Ishikawa (cell line): Measurements from ENCODE around the gene ANO6.

Experiments
- CEBPB ChIP-seq: IDR thresholded peaks from 2 replicates; pipeline ENCODE4 v1.6.1; 2012
- CREB1 ChIP-seq: IDR thresholded peaks from 2 replicates; pipeline ENCODE4 v1.6.1; 2012; ENCODE audit warnings: low read depth
- EGR1 ChIP-seq: IDR thresholded peaks from 2 replicates; pipeline ENCODE4 v1.6.1; 2012
- EP300 ChIP-seq: IDR thresholded peaks from 2 replicates; pipeline ENCODE4 v1.6.1; 2012; ENCODE audit warnings: borderline replicate concordance
- FOXM1 ChIP-seq: IDR thresholded peaks from 2 replicates; pipeline ENCODE4 v1.6.1; 2012; ENCODE audit warnings: low read depth, borderline replicate concordance
- NFIC ChIP-seq: IDR thresholded peaks from 2 replicates; pipeline ENCODE4 v1.6.1; 2012
- RAD21 ChIP-seq: IDR thresholded peaks from 2 replicates; pipeline ENCODE4 v1.6.1; 2012; ENCODE audit warnings: low read depth
- TAF1 ChIP-seq: IDR thresholded peaks from 2 replicates; pipeline ENCODE4 v1.6.1; 2012; ENCODE audit warnings: low read depth, mild to moderate bottlenecking
- TCF12 ChIP-seq: IDR thresholded peaks from 2 replicates; pipeline ENCODE4 v1.6.1; 2012; ENCODE audit warnings: low read depth
- TEAD4 ChIP-seq: IDR thresholded peaks from 2 replicates; pipeline ENCODE4 v1.6.1; 2012
- YY1 ChIP-seq: IDR thresholded peaks from 2 replicates; pipeline ENCODE4 v1.6.1; 2012; ENCODE audit warnings: low read depth
- ZBTB7A ChIP-seq: IDR thresholded peaks from 2 replicates; pipeline ENCODE4 v1.6.1; 2012; ENCODE audit warnings: low read depth
- TF ChIP-seq, protein P1 (sequence below): IDR thresholded peaks from 2 replicates; pipeline ENCODE4 v1.6.1; 2012
- TF ChIP-seq, protein P2 (sequence below): IDR thresholded peaks from 2 replicates; pipeline ENCODE4 v1.6.1; 2012; ENCODE audit warnings: low read depth, mild to moderate bottlenecking
- TF ChIP-seq, protein P3 (sequence below): IDR thresholded peaks from 2 replicates; pipeline ENCODE4 v1.6.1; 2012

ANO6 gene

DNA sequence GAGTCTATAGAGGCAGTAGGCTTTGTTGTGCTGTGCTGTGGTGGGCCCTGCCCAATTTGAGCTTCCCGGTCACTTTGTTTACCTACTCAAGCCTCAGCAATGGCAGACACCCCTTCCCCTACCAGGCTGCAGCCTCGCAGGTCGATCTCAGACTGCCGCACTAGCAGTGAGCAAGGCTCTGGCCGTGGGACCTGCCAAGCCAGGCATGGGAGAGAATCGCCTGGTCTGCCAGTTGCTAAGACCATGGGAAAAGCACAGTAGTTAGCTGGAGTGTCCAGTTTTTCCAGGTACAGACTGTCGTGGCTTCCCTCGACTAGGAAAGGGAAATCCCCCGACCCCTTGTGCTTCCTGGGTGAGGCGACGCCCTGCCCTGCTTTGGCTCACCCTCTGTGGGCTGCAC, 26.3 kb downstream of the ANO6 start:
- no peak for TF ChIP-seq TAF1
- no peak for TF ChIP-seq EGR1
- no peak for TF ChIP-seq CREB1
- no peak for TF ChIP-seq TCF12
- TF ChIP-seq, protein P1, sequence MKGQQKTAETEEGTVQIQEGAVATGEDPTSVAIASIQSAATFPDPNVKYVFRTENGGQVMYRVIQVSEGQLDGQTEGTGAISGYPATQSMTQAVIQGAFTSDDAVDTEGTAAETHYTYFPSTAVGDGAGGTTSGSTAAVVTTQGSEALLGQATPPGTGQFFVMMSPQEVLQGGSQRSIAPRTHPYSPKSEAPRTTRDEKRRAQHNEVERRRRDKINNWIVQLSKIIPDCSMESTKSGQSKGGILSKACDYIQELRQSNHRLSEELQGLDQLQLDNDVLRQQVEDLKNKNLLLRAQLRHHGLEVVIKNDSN, result no peak
- TF ChIP-seq EP300, result no peak
- TF ChIP-seq, protein P2, sequence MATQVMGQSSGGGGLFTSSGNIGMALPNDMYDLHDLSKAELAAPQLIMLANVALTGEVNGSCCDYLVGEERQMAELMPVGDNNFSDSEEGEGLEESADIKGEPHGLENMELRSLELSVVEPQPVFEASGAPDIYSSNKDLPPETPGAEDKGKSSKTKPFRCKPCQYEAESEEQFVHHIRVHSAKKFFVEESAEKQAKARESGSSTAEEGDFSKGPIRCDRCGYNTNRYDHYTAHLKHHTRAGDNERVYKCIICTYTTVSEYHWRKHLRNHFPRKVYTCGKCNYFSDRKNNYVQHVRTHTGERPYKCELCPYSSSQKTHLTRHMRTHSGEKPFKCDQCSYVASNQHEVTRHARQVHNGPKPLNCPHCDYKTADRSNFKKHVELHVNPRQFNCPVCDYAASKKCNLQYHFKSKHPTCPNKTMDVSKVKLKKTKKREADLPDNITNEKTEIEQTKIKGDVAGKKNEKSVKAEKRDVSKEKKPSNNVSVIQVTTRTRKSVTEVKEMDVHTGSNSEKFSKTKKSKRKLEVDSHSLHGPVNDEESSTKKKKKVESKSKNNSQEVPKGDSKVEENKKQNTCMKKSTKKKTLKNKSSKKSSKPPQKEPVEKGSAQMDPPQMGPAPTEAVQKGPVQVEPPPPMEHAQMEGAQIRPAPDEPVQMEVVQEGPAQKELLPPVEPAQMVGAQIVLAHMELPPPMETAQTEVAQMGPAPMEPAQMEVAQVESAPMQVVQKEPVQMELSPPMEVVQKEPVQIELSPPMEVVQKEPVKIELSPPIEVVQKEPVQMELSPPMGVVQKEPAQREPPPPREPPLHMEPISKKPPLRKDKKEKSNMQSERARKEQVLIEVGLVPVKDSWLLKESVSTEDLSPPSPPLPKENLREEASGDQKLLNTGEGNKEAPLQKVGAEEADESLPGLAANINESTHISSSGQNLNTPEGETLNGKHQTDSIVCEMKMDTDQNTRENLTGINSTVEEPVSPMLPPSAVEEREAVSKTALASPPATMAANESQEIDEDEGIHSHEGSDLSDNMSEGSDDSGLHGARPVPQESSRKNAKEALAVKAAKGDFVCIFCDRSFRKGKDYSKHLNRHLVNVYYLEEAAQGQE, result no peak
- no peak for TF ChIP-seq NFIC
- TF ChIP-seq ZBTB7A, result no peak
- no peak for TF ChIP-seq FOXM1

DNA sequence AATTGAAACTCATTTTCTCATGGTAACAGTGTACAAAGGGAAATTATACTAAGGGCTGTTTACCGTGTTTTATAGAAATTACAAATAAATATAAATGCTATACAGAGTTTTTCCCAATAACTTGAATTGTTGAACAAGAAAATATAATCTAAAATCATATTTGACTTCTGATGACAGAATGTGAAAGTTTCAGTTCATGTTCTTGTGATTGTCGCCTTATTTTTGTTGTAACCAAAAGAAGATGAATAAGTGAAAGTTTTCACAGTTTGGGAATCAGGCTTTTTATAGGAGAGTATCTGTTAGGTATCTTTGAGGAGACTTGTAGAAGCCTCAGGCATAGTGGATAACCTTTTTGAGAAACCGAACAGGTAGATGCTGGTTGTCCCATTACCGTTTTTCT, 28.1 kb downstream of the ANO6 start:
- TF ChIP-seq TCF12, result no peak
- no peak for TF ChIP-seq TEAD4
- no peak for TF ChIP-seq EGR1
- TF ChIP-seq CREB1, result no peak
- TF ChIP-seq TAF1, result no peak
- no peak for TF ChIP-seq FOXM1
- TF ChIP-seq ZBTB7A, result no peak
- no peak for TF ChIP-seq YY1
- TF ChIP-seq, protein P1, result no peak
- no peak for TF ChIP-seq CEBPB
- TF ChIP-seq, protein P3, sequence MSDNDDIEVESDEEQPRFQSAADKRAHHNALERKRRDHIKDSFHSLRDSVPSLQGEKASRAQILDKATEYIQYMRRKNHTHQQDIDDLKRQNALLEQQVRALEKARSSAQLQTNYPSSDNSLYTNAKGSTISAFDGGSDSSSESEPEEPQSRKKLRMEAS, result no peak
- TF ChIP-seq, protein P2, result no peak
- no peak for TF ChIP-seq RAD21
- no peak for TF ChIP-seq EP300
- no peak for TF ChIP-seq NFIC

DNA sequence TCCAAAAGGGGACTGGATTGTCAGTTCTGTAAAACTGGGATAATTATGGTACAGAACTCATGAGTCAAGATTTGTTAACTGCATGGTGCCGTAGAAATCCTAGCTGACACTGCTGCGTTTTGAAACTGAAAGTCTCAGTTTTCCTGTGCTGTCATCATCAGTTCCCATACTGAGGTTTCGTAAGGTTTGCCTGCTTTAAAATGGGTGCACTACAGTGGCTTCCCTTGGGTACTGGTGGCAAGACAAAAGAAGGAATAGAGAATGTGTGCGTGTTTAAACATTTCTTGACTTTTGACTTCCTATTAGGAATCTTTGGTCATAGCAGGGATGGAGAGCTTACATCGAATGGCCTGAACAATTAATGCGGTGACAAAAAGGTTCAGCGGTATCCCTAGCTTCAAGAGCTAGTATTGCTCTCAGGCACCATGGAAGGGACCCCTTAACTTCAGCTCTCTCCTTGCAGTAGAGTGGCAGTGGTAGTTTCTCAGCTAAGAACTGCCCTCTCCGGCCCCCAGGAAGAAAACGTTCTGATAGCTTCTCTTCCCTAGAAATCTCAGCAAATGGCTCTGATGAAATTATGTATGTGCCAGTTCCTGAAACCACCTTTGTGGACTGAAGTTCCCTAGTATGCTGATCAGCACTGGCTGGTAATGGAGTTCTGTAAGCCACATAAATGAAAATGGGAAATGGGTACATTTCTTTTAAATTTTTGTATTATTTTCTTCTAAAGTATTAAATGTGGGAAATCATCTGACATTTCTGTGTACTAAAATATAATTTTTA, 28.9 kb downstream of the ANO6 start:
- TF ChIP-seq NFIC (no peak), CREB1 (no peak), CEBPB (no peak), RAD21 (no peak), EGR1 (no peak), TEAD4 (no peak), TCF12 (no peak), EP300 (no peak), TAF1 (no peak), YY1 (no peak), FOXM1 (no peak), ZBTB7A (no peak)
- TF ChIP-seq, protein P3, result no peak
- TF ChIP-seq, protein P1, result no peak
- TF ChIP-seq, protein P2, result no peak

DNA sequence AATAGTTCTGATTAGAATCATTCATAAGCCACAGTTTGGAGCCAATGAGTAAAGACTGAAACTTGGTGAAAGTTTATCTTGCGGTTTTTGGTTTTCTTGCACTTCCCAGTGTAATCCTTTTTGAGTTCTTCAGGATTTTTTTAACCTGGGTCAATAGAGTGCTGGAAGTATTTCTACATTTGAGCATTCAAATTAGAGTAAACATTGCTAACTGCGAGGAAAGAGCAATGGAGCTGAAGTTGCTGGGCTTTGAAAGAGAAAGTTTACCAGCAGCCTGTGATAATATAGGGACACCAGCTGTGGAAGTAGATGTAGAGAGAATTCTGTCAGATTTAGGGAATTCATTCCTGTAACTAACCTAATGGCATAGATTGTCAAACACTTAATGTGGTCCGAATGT, 30.3 kb downstream of the ANO6 start:
- no peak for TF ChIP-seq TAF1
- no peak for TF ChIP-seq EP300
- TF ChIP-seq TEAD4, result no peak
- TF ChIP-seq, protein P2, result no peak
- TF ChIP-seq EGR1, result no peak
- TF ChIP-seq FOXM1, result no peak
- TF ChIP-seq YY1, result no peak
- TF ChIP-seq RAD21, result no peak
- no peak for TF ChIP-seq CREB1
- no peak for TF ChIP-seq ZBTB7A
- TF ChIP-seq, protein P1, result no peak
- TF ChIP-seq, protein P3, result no peak
- no peak for TF ChIP-seq NFIC
- TF ChIP-seq CEBPB, result no peak
